H1 (cell line): Measurements from ENCODE around the gene MECP2. TPM values are rescaled to one million over a fixed set of nuclear protein-coding genes. Genes with fewer than 3 reads are reported as not detected.

Experiments used
- CTCF ChIA-PET: fragments of 300-600 bp; sonication (Branson Sonifier 250); formaldehyde crosslinking; loops from one replicate; lab custom pipeline; 2021; ENCODE audit not compliant: partially characterized antibody; lab: Charles Lee
- POLR2A ChIA-PET: fragments of 300-600 bp; sonication (Branson Sonifier 250); formaldehyde crosslinking; loops from one replicate; lab custom pipeline; 2021; ENCODE audit warnings: inconsistent platforms; ENCODE audit not compliant: partially characterized antibody; lab: Charles Lee
- DNase-seq, 2 experiments: peaks; one replicate each; pipeline versions ENCODE4 v3.0.0 to v3.0.0-alpha.2; 2010 to 2022; ENCODE audit warnings: low spot score in 2 of 2, low read depth in 1 of 2, mixed read lengths in 1 of 2
- FAIRE-seq: peaks from 2 replicates; lab custom pipeline; 2011; peaks lifted over from hg19 to GRCh38; lab: Jason Lieb, UNC
- H2AFZ ChIP-seq: 2 replicates; pipeline ENCODE4 v1.8.1; 2012; ENCODE audit warnings: low read length, inconsistent platforms
- H2AK5ac ChIP-seq: 2 replicates; pipeline ENCODE4 v1.6.1; 2013; ENCODE audit warnings: low read depth, low read length
- H2BK120ac ChIP-seq: replicated peaks from 2 replicates; pipeline ENCODE3; 2013; ENCODE audit warnings: low read depth, low read length, inconsistent platforms
- H2BK12ac ChIP-seq: 2 replicates; pipeline ENCODE4 v1.6.1; 2013; ENCODE audit warnings: low read depth, low read length
- H2BK15ac ChIP-seq: 2 replicates; pipeline ENCODE4 v1.6.1; 2013; ENCODE audit warnings: low read length
- H2BK20ac ChIP-seq: 2 replicates; pipeline ENCODE4 v1.6.1; 2013; ENCODE audit warnings: low read length
- H2BK5ac ChIP-seq: 2 replicates; pipeline ENCODE4 v1.6.1; 2013; ENCODE audit warnings: low read depth, low read length
- H3K14ac ChIP-seq: 2 replicates; pipeline ENCODE4 v1.6.1; 2013; ENCODE audit warnings: inconsistent platforms; ENCODE audit not compliant: insufficient read length
- H3K18ac ChIP-seq: 2 replicates; pipeline ENCODE4 v1.6.1; 2013; ENCODE audit warnings: low read length; ENCODE audit errors: extremely low read depth
- H3K23ac ChIP-seq: 2 replicates; pipeline ENCODE4 v1.6.1; 2013; ENCODE audit warnings: inconsistent platforms; ENCODE audit not compliant: insufficient read length
- H3K23me2 ChIP-seq: 2 replicates; pipeline ENCODE4 v1.6.1; 2013; ENCODE audit warnings: low read depth, low read length
- H3K27ac ChIP-seq: 2 replicates; pipeline ENCODE4 v1.6.1; 2011; ENCODE audit warnings: low read depth, low read length, inconsistent platforms
- H3K27me3 ChIP-seq, 4 experiments: replicated peaks in 1 of 4; 1 replicate in 1 of 4; 2 replicates in 3 of 4; pipeline versions ENCODE4 v1.6.1 to v1.8.1; 2011 to 2013; ENCODE audit warnings: low read length in 3 of 4, mild to moderate bottlenecking in 3 of 4, inconsistent platforms in 2 of 4, mixed read lengths in 2 of 4, moderate library complexity in 1 of 4; ENCODE audit not compliant: control insufficient read depth in 3 of 4, insufficient read depth in 3 of 4; ENCODE audit errors: extremely low read depth in 1 of 4
- H3K36me3 ChIP-seq, 4 experiments: 2 replicates each; pipeline versions ENCODE4 v1.6.1 to v1.8.1; 2011 to 2013; ENCODE audit warnings: mild to moderate bottlenecking in 4 of 4, low read length in 3 of 4, moderate library complexity in 2 of 4, control low read depth in 1 of 4, inconsistent platforms in 1 of 4; ENCODE audit not compliant: insufficient read depth in 4 of 4, control insufficient read depth in 2 of 4
- H3K4ac ChIP-seq: replicated peaks from 2 replicates; pipeline ENCODE3; 2013; ENCODE audit warnings: low read length, low read depth, mixed read lengths, inconsistent platforms; ENCODE audit not compliant: insufficient read length
- H3K4me1 ChIP-seq, 4 experiments: replicated peaks in 1 of 4; 1 replicate in 1 of 4; 2 replicates in 3 of 4; pipeline versions ENCODE4 v1.6.1 to v1.8.1; 2011 to 2013; ENCODE audit warnings: low read length in 3 of 4, inconsistent platforms in 2 of 4, mixed read lengths in 1 of 4; ENCODE audit not compliant: insufficient read depth in 4 of 4, control insufficient read depth in 3 of 4
- H3K4me2 ChIP-seq, 2 experiments: 2 replicates each; pipeline versions ENCODE4 v1.6.1 to v1.8.1; 2011 to 2013; ENCODE audit warnings: low read depth in 2 of 2, low read length in 2 of 2, control low read depth in 1 of 2, inconsistent platforms in 1 of 2, mild to moderate bottlenecking in 1 of 2; ENCODE audit not compliant: insufficient read depth in 1 of 2
- H3K4me3 ChIP-seq, 4 experiments: fragments of 200-600, 300-600 bp in 1 of 4; sonication (generic), shearing (Covaris generic), sonication (Bioruptor Twin) in 1 of 4; 2 replicates each; pipeline versions ENCODE4 v1.5.1 to v1.8.1; 2011 to 2016; ENCODE audit warnings: low read length in 4 of 4, low read depth in 3 of 4, control low read depth in 2 of 4, inconsistent platforms in 2 of 4, mild to moderate bottlenecking in 2 of 4, mixed read lengths in 1 of 4, moderate library complexity in 1 of 4; ENCODE audit not compliant: insufficient read depth in 2 of 4; ENCODE audit errors: extremely low read depth in 1 of 4
- H3K56ac ChIP-seq: replicated peaks from 2 replicates; pipeline ENCODE3; 2013; ENCODE audit warnings: low read depth, mild to moderate bottlenecking, mixed read lengths, low read length, inconsistent platforms; ENCODE audit not compliant: insufficient read length
- H3K79me1 ChIP-seq: 2 replicates; pipeline ENCODE4 v1.6.1; 2013; ENCODE audit warnings: low read depth, low read length, control low read depth
- H3K79me2 ChIP-seq, 2 experiments: 2 replicates each; pipeline versions ENCODE4 v1.6.1 to v1.8.1; 2012 to 2013; ENCODE audit warnings: low read length in 2 of 2, mild to moderate bottlenecking in 2 of 2, inconsistent platforms in 1 of 2; ENCODE audit not compliant: insufficient read depth in 2 of 2, control insufficient read depth in 1 of 2
- H3K9ac ChIP-seq, 4 experiments: replicated peaks in 1 of 4; 1 replicate in 1 of 4; 2 replicates in 3 of 4; pipeline versions ENCODE4 v1.6.1 to v1.8.1; 2011 to 2013; ENCODE audit warnings: low read depth in 3 of 4, low read length in 3 of 4, control low read depth in 2 of 4, mild to moderate bottlenecking in 2 of 4, moderate library complexity in 2 of 4, inconsistent platforms in 1 of 4; ENCODE audit errors: extremely low read depth in 1 of 4
- H3K9me3 ChIP-seq, 2 experiments: 2 replicates each; pipeline versions ENCODE4 v1.6.1 to v1.8.1; 2012 to 2013; ENCODE audit warnings: mild to moderate bottlenecking in 2 of 2, moderate library complexity in 2 of 2, control low read depth in 1 of 2, inconsistent platforms in 1 of 2, low read depth in 1 of 2, low read length in 1 of 2, mixed read lengths in 1 of 2; ENCODE audit not compliant: insufficient read depth in 2 of 2
- H4K20me1 ChIP-seq, 2 experiments: replicated peaks in 1 of 2; 2 replicates each; pipeline versions ENCODE3 to v1.8.1; 2011 to 2013; ENCODE audit warnings: inconsistent platforms in 2 of 2, low read length in 2 of 2, mild to moderate bottlenecking in 1 of 2; ENCODE audit not compliant: insufficient read depth in 2 of 2, control insufficient read depth in 1 of 2
- H4K5ac ChIP-seq: 2 replicates; pipeline ENCODE4 v1.6.1; 2013; ENCODE audit warnings: low read length, low read depth, mixed read lengths, inconsistent platforms; ENCODE audit not compliant: insufficient read length
- H4K8ac ChIP-seq: 2 replicates; pipeline ENCODE4 v1.8.0; 2013; ENCODE audit warnings: mild to moderate bottlenecking, moderate library complexity, low read length, inconsistent platforms; ENCODE audit not compliant: insufficient read depth; ENCODE audit errors: extremely low read depth
- H4K91ac ChIP-seq: replicated peaks from 2 replicates; pipeline ENCODE3; 2013; ENCODE audit warnings: low read length, mixed read lengths, inconsistent platforms; ENCODE audit not compliant: insufficient read length
- BRCA1 ChIP-seq: IDR thresholded peaks from 2 replicates; pipeline ENCODE4 v1.6.1; 2012; ENCODE audit warnings: low read depth, low read length, improper control_type of control experiment
- CBX5 ChIP-seq: fragments of 300-800, 300-1000 bp; sonication (generic); IDR thresholded peaks from 2 replicates; pipeline ENCODE4 v1.7.1; 2016; ENCODE audit warnings: antibody characterized with exemption, low read length, low read depth
- CBX8 ChIP-seq: fragments of 300-800, 300-1000 bp; sonication (generic); IDR thresholded peaks from 2 replicates; pipeline ENCODE4 v1.7.1; 2016; ENCODE audit warnings: low read depth, low read length, borderline replicate concordance
- CEBPB ChIP-seq: IDR thresholded peaks from 2 replicates; pipeline ENCODE4 v1.6.1; 2012; ENCODE audit warnings: low read depth, low read length
- CTBP2 ChIP-seq: IDR thresholded peaks from 2 replicates; pipeline ENCODE4 v1.7.0; 2011; ENCODE audit warnings: borderline replicate concordance, mild to moderate bottlenecking, moderate library complexity, mixed read lengths, low read length; ENCODE audit not compliant: insufficient read depth, insufficient read length
- EP300 ChIP-seq, 2 experiments: IDR thresholded peaks; 1 replicate in 1 of 2; 2 replicates in 1 of 2; pipeline ENCODE4 v1.6.1; 2011 to 2012; ENCODE audit warnings: low read depth in 2 of 2, low read length in 2 of 2, mild to moderate bottlenecking in 2 of 2, borderline replicate concordance in 1 of 2, inconsistent platforms in 1 of 2, moderate library complexity in 1 of 2
- EZH2 ChIP-seq: fragments of 200-600 bp; sonication (generic); IDR thresholded peaks from 2 replicates; pipeline ENCODE4 v1.7.1; 2012; ENCODE audit warnings: low read depth, mild to moderate bottlenecking, moderate library complexity, low read length, inconsistent platforms; ENCODE audit not compliant: severe bottlenecking
- HDAC2 ChIP-seq, 2 experiments: fragments of 300-600 bp in 1 of 2; sonication (generic) in 1 of 2; IDR thresholded peaks; 2 replicates each; pipeline ENCODE4 v1.6.1; 2011 to 2012; ENCODE audit warnings: low read depth in 2 of 2, low read length in 2 of 2, mild to moderate bottlenecking in 2 of 2, moderate library complexity in 2 of 2, borderline replicate concordance in 1 of 2, inconsistent platforms in 1 of 2
- KDM1A ChIP-seq: fragments of 200-600, 300-600 bp; sonication (generic); IDR thresholded peaks from 2 replicates; pipeline ENCODE4 v1.7.1; 2016; ENCODE audit warnings: mild to moderate bottlenecking, low read length, borderline replicate concordance
- NRF1 ChIP-seq: IDR thresholded peaks from 2 replicates; pipeline ENCODE4 v1.6.1; 2011; ENCODE audit warnings: mild to moderate bottlenecking, low read depth, low read length, improper control_type of control experiment
- RAD21 ChIP-seq, 2 experiments: IDR thresholded peaks in 1 of 2; conservative IDR thresholded peaks in 1 of 2; 2 replicates each; pipeline ENCODE4 v1.6.1; 2011; ENCODE audit warnings: low read depth in 2 of 2, low read length in 2 of 2, improper control_type of control experiment in 1 of 2, inconsistent platforms in 1 of 2, mild to moderate bottlenecking in 1 of 2, moderate library complexity in 1 of 2
- RFX5 ChIP-seq: IDR thresholded peaks from 2 replicates; pipeline ENCODE4 v1.6.1; 2011; ENCODE audit warnings: low read depth, low read length, improper control_type of control experiment, borderline replicate concordance
- SIN3A ChIP-seq, 2 experiments: IDR thresholded peaks in 1 of 2; conservative IDR thresholded peaks in 1 of 2; 2 replicates each; pipeline ENCODE4 v1.6.1; 2011 to 2012; ENCODE audit warnings: low read length in 2 of 2, improper control_type of control experiment in 1 of 2, low read depth in 1 of 2, mild to moderate bottlenecking in 1 of 2
- WGBS, 2 experiments: shearing (Covaris generic) in 1 of 2; methylation state at CpG; one replicate each; pipeline versions ENCODE4 v1.1.6 to v1.1.7; 2013 to 2015; ENCODE audit warnings: low lambda C conversion rate in 2 of 2, mixed read lengths in 2 of 2, inconsistent platforms in 1 of 2, low coverage in 1 of 2, missing lambda C conversion rate in 1 of 2; ENCODE audit not compliant: insufficient replicate concordance in 2 of 2, insufficient coverage in 1 of 2, insufficient read length in 1 of 2; ENCODE audit errors: extremely low coverage in 1 of 2, missing lambda C conversion rate in 1 of 2; 5-methylcytosine and 5-hydroxymethylcytosine counted together
- polyA plus RNA-seq, 7 experiments: library from polyadenylated mRNA; depleted of rRNA in 3 of 7; stranded (reverse) in 5 of 7; unstranded in 2 of 7; fragments of >200 nt in 5 of 7; fragments of 200-250 nt in 2 of 7; gene quantifications; 1 replicate in 5 of 7; 2 replicates in 1 of 7; 4 replicates in 1 of 7; pipeline versions ENCODE4 v1.2.1 to v1.2.3, GENCODE V29; 2011 to 2013; ENCODE audit warnings: missing spikeins in 2 of 7, mixed read lengths in 2 of 7
- total RNA-seq: library from RNA; stranded (reverse); fragmentation: NEBNext Ultra II Directional; extraction: Animal tissue kit (Norgen Biotek cat#: 25700); gene quantifications from 2 replicates; pipeline ENCODE4 v1.2.1, GENCODE V29; 2021

The MECP2 gene
- total and polyA plus RNA-seq, 2 of the 8 experiments (the other 6 are each of a cell fraction or from before 2014, with no cell fraction given), result 5.0 to 32.4 TPM

DNA sequence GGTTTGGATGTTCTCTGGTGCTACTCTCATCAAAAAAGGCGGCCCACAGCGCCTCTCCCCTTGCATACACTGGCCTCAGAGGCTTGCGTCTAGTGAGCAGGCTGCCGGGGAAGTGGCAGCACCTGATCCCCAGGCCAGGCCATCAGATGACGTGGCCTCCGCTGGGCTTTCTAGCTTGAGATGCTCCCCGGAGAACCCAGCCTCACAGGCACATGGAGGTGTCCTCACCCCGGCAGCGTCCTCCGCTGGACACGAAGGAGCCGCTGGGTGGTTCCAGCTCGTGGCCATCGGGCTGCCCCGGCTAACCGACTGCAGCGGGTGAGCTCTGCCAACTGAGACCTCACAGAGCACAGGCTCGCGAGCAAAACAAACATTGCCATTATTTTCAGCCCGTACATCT lies 90.6 kb downstream of the MECP2 start:
- FAIRE-seq, result no peak
- no peak for TF ChIP-seq EZH2
- no peak for TF ChIP-seq SIN3A (conservative IDR thresholded peaks at IDR 0.05 in 1 of 2, IDR thresholded peaks at IDR 0.05 in 1 of 2; ENCODE audit: low read depth in 1 of 2, low read length in 2 of 2)
- no peak for TF ChIP-seq CBX5
- no peak for TF ChIP-seq RAD21 (IDR thresholded peaks at IDR 0.05 in 1 of 2, conservative IDR thresholded peaks at IDR 0.05 in 1 of 2; ENCODE audit: low read depth in 2 of 2, low read length in 2 of 2)
- TF ChIP-seq CTBP2, result no peak
- TF ChIP-seq RFX5, result no peak
- no peak for TF ChIP-seq CBX8
- no peak for TF ChIP-seq CEBPB
- no peak for TF ChIP-seq EP300 (IDR thresholded peaks at IDR 0.05; ENCODE audit: borderline replicate concordance in 1 of 2, low read depth in 2 of 2, low read length in 2 of 2)
- no peak for TF ChIP-seq KDM1A
- TF ChIP-seq BRCA1, result no peak
- TF ChIP-seq NRF1, result no peak
- no peak for TF ChIP-seq HDAC2 (IDR thresholded peaks at IDR 0.05; ENCODE audit: borderline replicate concordance in 1 of 2, low read depth in 2 of 2, low read length in 2 of 2)

More for the DNA sequence above, 90.6 kb downstream of the MECP2 start:
- no peaks in the 10 kb centered on the region for H3K36me3 ChIP-seq
- H2BK120ac ChIP-seq, result no peak overlapping the region
- H3K9ac ChIP-seq, result no peak overlapping the region
- no peak overlapping the region for H2BK20ac ChIP-seq
- no peak overlapping the region for H3K4me2 ChIP-seq
- no peaks in the 10 kb centered on the region for H3K79me2 ChIP-seq
- no peak overlapping the region for H4K8ac ChIP-seq
- H2AK5ac ChIP-seq, result no peak overlapping the region
- peaks cover 0 to 3% (median 0%) of the 10 kb centered on the region in 4 experiments; a peak in 1 of 7 replicates for H3K4me1 ChIP-seq
- H3K14ac ChIP-seq, result no peak overlapping the region
- POLR2A ChIA-PET, result interaction anchor here (1.0 to 1.6 kb wide), 3 partner anchors 14 to 22 kb away, joined by 3 to 6 read pairs (median 3); no protein-coding TSS in a partner anchor
- H2BK12ac ChIP-seq, result no peak overlapping the region
- H3K23ac ChIP-seq, result no peak overlapping the region
- no peaks in the 10 kb centered on the region for H4K20me1 ChIP-seq
- no peak for DNase-seq
- CTCF ChIA-PET, result no interaction called here
- no peaks in the 10 kb centered on the region for H3K23me2 ChIP-seq
- H4K91ac ChIP-seq, result no peak overlapping the region
- H3K79me1 ChIP-seq, result no peaks in the 10 kb centered on the region
- H2BK15ac ChIP-seq, result no peak overlapping the region
- no peak overlapping the region for H3K18ac ChIP-seq
- no peak overlapping the region for H3K56ac ChIP-seq
- no peak overlapping the region for H3K27ac ChIP-seq
- H2BK5ac ChIP-seq, result no peak overlapping the region
- no peak overlapping the region for H2AFZ ChIP-seq
- H3K4me3 ChIP-seq, result no peak overlapping the region
- no peak overlapping the region for H4K5ac ChIP-seq
- H3K27me3 ChIP-seq, result no peaks in the 10 kb centered on the region
- WGBS, 2 experiments, result 93% methylated on average over 20 of the region's 20 CpGs; no CpG with 5 or more reads in 1 of the 2 experiments
- H3K9me3 ChIP-seq, result no peaks in the 10 kb centered on the region
- no peak overlapping the region for H3K4ac ChIP-seq
